ENCODE results near the gene PLOD3. TPM values are rescaled to one million over a fixed set of nuclear protein-coding genes. Genes with fewer than 3 reads are reported as not detected.
"Not testable (repeated sequence)": the region's sequence is repeated elsewhere in the genome, so short reads cannot be mapped to it uniquely, and the experiment has no call there.

Gene PLOD3
- polyA plus RNA-seq, 4 donors: 39.6 to 51.5 (median 48.8) TPM

DNA sequence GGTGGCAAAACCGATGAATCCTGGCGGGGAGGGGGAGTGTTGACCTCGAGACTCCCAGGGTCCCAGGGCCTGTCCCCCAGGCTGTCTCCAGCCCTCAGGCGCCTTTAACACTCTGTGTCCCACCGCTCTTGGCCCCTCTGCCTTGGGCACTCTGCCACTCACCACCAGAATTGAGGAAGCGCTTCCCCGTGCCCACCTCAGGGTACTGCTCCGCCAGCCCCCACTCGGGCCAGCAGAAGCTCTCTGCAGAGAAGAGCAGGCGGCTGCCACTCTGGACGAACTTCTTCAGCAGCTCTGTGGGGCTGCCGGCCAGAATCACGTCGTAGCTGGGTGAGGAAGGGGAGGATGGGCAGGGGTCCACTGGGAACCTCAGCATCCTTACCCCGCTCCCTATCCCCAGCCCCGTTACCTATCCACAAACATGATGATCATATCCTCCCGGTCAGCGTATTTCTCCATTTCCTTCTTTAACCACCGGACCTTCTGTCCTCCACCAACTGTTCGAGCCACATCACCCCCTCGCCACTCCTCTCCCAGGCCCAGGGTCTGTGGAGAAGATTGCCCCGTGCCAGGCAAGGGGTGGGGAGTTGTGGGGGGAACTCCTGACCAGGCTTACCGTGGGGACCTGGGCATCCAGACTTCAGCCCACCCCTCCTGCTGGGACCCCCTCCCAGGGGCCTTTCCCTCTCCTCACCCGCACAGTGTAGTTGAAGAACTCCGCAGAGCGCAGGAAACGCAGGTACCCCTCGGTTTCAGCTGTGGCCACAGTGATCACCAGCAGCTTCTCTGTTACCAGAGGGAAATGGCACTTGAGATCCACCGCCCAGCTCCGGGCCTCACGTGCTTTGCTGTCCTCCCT, 1.2 kb downstream of the PLOD3 start:
- no peak for DNase-seq (ENCODE audit: low read depth in 4 of 4, low spot score in 2 of 4)

- DNase-seq (ENCODE audit: low read depth in 4 of 4, low spot score in 2 of 4): no peak
These were observed 5.4 kb downstream of the PLOD3 start for GRCh38 chr7:101212014-101212413.

DNA sequence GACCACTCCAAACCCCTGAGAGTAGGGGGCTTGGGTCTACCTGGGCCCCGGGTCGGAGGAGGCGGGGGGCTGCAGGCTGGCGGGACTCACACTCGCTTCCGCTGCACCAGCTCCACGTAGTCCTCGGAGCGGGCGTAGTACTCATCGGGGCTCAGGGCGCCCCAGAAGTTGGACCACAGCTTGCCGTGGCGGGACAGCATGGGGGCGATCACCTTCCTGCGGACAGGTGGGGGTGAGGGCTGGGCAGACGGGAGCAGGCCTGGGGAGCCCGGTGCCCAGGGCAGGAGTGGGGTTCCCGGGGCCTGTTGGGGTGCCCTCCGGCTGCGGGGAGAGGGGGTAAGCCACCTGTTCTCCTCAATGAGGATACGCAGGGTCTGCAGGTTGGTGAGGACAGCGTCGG, 5.9 kb downstream of the PLOD3 start:
- no peak for DNase-seq (ENCODE audit: low read depth in 4 of 4, low spot score in 2 of 4)

- DNase-seq (ENCODE audit: low read depth in 4 of 4, low spot score in 2 of 4): no peak
These were observed 7.2 kb downstream of the PLOD3 start for GRCh38 chr7:101210143-101210542.

- DNase-seq (ENCODE audit: low read depth in 4 of 4, low spot score in 2 of 4): no peak
These were observed 8.6 kb downstream of the PLOD3 start for GRCh38 chr7:101208794-101209193.

- no peak for DNase-seq (ENCODE audit: low read depth in 4 of 4, low spot score in 2 of 4)
These were observed 9.9 kb downstream of the PLOD3 start for GRCh38 chr7:101207459-101207858.

DNA sequence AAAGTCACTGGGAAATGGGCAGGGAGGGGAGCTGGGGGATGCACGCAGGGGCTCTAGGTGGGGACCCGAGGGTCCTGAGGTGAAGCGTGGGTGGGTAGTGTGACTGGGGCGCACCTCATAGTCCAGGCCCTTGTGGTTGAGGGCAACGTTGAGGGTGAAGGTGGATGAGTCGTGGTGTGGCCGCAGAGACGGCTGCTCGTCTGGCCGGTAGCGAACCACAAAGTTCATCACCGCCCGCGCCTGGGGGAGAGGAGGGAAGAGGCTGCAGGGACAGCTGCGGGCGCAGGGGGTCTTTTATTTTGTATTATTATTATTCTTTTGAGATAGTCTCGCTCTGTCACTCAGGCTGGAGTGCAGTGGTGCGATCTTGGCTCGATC, 10.7 kb downstream of the PLOD3 start:
- no peak for DNase-seq (ENCODE audit: low read depth in 4 of 4, low spot score in 2 of 4)

- DNase-seq (ENCODE audit: low read depth in 4 of 4, low spot score in 2 of 4): no peak
These were observed 11.3 kb downstream of the PLOD3 start for GRCh38 chr7:101205901-101206664.

DNA sequence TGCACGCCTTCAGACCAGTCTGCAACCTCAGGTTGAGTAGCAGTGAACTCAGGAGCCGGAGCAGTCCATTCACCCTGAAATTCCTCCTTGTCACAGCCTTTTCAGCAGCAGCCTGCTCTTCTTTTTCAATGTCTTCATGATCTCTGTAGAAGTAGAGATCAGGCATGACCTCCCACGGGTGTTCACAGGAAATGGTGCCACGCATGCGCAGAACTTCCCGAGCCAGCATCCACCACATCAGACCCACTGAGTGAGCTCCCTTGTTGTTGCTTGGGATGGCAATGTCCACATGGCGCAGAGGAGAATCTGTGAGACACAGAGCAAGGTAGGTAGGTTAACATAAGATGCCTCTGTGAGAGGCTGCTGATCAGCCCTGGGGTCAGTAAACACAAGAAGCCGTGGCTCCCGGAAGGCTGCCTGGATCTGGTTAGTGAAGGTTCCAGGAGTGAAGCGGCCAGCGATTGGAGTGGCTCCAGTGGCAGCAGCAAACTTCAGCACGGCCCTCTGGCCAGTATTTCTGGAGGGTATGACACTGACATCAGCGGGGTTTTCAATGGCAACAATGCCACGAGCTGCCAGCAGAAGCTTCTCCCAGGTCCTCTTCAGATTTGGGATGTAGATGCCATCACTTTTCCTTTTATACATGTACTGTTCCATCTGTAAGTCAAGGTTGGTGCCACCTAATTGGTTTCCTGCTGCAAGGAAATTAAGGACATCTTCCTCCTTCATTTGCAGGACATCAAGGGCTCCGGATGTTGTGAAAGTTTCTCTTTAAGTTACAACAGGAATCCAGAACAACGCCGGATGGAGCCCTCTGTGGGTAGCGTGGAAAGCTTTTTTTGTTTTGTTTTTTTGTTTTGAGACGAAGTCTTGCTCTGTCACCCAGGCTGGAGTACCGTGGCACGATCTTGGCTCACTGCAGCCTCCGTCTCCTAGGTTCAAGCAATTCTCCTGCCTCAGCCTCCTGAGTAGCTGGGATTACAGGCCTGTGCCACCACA, 13.3 kb downstream of the PLOD3 start:
- not testable (repeated sequence) for DNase-seq (ENCODE audit: low read depth in 4 of 4, low spot score in 2 of 4)

- DNase-seq (ENCODE audit: low read depth in 4 of 4, low spot score in 2 of 4): no peak
These were observed 14.8 kb downstream of the PLOD3 start for GRCh38 chr7:101202603-101202918.

DNA sequence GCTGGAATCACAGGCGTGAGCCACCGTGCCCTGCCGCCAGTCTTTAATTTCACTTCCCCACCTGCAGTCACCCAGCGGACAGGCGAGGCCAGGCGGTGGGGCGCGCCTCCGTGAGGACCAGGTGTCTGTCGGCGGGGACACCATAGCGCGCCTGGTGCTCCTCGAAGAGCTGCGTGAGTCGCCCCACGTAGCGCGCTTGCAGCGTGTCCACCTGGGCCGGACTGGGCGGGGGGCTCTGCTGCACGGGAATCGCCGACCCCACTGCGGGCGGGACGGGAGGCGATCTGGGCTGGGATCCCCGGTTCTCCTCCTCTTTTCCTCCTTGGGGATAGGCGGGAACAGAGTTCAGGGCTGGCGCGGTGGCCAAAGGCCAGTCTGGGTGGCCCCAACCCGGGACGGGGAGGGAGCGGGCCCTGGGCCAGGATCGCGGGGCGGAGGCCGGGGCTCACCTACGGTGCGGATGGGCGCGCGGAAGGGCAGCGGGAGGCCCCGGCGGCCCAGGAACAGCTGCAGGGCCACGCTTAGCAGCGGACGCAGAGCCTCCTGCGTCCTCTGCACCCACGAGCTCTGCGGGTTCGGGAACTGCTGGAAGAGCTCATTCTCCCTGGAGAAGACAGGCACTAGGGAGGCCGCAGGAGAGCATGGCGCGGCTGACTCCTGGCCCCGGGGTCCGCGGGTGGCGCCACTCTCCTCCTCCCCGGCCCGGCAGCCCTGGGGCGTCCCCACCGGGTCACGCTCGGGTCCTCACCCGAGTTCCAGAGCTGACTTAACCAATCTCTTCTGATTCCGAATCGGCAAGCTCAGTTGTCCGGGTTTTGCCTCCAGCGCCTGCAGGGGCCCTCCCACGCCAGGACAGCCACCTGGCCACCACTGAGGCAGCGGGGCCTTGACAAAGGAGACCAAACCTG, 15.4 kb downstream of the PLOD3 start:
- no peak for DNase-seq (ENCODE audit: low read depth in 4 of 4, low spot score in 2 of 4)

DNA sequence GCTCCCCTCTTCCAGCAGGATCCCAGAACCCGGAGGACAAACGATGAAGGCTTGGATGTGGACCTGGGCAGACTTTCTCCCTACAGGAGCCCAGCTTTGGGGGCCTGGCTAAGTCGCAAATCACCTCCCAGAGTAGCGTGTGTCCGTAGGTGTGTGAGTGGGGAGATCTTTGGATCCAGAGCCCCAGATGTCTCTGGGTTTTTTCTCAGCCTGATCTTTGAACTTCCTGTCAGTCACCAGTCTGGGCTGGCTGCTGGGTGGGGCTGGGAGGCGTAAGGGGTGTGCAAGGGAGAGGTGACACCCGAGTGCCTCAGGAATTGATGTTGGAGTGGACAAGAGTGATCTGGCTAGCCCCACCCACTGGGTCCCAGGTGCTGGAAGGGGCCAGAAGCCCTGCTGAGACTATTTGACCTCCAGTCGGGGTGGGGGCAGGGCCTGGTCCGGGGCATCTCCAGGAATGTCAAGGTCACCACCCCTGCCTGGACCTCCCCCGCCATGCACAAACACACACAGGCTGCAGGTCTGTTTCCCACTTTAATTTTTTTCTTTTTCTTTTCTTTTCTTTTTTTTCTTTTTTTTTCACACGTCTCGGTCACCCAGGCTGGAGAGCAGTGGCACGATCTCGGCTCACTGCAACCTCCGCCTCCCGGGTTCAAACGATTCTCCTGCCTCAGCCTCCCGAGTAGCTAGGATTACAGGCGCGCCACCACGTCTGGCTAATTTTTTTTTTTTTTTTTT, 16.4 kb downstream of the PLOD3 start, which contains the start of gene MOGAT3:
Gene MOGAT3 (minus strand): TSS at position 175 of the 738 bp plus-strand sequence. CDS start 182 bp downstream, outside the sequence.
- no peak for DNase-seq (ENCODE audit: low read depth in 4 of 4, low spot score in 2 of 4)

GRCh38 chr7:101200504-101200861, 16.9 kb downstream of the PLOD3 start:
- DNase-seq (ENCODE audit: low read depth in 4 of 4, low spot score in 2 of 4): no peak

DNA sequence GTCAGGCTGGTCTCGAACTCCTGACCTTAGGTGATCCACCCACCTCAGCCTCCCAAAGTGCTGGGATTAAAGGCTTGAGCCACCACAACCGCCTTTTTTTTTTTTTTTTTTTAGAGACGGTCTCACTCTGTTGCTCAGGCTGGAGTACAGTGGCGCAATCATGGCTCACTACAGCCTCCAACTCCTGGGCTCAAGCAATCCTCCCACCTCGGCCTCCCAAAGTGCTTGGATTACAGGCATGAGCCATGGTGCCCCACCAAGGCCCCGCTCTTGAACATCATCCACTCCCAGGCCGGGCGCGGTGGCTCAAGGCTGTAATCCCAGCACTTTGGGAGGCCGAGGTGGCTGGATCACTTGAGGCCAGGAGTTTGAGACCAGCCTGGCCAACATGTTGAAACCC, 17.9 kb downstream of the PLOD3 start:
- not testable (repeated sequence) for DNase-seq (ENCODE audit: low read depth in 4 of 4, low spot score in 2 of 4)

DNA sequence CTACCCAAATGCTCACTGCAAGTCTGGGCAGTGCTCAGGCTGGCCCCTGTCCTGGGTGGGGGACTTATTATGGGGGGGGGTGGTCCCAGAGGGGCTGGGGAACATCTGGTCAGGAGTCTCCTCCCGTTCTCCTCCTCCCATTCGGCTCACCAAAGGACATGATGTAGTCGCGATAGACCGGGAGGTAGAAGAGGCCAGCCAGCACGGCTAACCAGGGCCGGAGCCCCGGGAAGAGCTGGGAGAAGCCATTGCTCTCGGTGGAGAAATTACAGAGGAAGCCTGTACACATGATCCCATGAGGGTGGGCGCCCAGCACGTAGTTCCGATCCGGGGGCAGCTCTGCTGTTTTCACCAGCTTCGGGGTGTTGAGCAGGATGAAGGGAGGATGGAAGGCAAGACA, 18.9 kb downstream of the PLOD3 start:
- no peak for DNase-seq (ENCODE audit: low read depth in 4 of 4, low spot score in 2 of 4)

GRCh38 chr7:101197991-101198390, 19.4 kb downstream of the PLOD3 start:
- no peak for DNase-seq (ENCODE audit: low read depth in 4 of 4, low spot score in 2 of 4)

GRCh38 chr7:101195884-101196283, 21.5 kb downstream of the PLOD3 start:
- DNase-seq (ENCODE audit: low read depth in 4 of 4, low spot score in 2 of 4): no peak

DNA sequence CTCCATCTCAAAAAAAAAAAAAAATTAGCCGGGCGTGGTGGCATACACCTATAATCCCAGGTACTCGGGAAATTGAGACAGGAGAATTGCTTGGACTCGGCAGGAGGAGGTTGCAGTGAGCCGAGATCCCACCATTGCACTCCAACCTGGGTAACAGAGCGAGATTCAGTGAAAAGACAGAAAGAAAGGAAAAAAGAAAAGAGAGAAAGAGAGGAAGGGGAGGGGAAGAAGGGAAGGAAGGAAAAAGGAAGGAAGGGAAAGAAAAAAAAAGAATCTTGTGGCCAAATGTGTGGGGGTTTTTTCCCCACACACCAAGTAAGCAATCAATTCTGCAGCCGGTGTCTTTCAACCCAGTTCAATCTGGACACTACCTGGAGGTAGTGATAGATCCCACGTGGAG, 28.3 kb downstream of the PLOD3 start:
- DNase-seq (ENCODE audit: low read depth in 4 of 4, low spot score in 2 of 4): no peak

DNA sequence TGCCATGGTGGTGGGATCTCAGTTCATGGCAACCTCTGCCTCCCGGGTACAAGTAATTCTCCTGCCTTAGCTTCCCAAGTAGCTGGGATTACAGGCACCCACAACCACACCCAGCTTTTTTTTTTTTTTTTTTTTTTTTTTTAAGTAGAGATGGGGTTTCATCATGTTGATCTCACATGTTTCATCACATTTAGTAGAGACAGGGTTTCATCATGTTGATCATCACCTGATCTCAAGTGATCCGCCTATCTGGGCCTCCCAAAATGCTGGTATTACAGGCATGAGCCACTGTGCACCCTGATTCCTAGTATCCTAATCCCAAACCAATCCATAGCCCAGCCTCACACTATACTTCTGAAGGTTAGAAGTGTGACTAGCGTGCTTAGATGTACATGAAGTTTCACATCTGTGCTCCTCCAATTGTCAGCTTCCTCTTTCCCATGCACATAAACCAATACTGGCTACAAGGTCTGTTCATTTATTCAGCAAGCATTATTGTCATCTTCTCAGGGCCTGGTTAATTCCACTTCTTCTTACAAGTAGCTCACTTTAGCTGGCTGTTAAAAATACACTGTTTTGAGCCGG, 30.4 kb downstream of the PLOD3 start:
- DNase-seq (ENCODE audit: low read depth in 4 of 4, low spot score in 2 of 4): no peak

All from left renal cortex interstitium (tissue), 4 donors.